GM12874 (cell line): ENCODE measurements around the gene PLEKHF1.

ENCODE experiments used
- TF ChIP-seq, protein P1 (sequence below): IDR thresholded peaks from 2 replicates; pipeline ENCODE4 v1.5.1; 2011; ENCODE audit warnings: low read depth, mild to moderate bottlenecking, control low read depth, low read length, moderate library complexity; ENCODE audit not compliant: insufficient read depth

PLEKHF1 gene

DNA sequence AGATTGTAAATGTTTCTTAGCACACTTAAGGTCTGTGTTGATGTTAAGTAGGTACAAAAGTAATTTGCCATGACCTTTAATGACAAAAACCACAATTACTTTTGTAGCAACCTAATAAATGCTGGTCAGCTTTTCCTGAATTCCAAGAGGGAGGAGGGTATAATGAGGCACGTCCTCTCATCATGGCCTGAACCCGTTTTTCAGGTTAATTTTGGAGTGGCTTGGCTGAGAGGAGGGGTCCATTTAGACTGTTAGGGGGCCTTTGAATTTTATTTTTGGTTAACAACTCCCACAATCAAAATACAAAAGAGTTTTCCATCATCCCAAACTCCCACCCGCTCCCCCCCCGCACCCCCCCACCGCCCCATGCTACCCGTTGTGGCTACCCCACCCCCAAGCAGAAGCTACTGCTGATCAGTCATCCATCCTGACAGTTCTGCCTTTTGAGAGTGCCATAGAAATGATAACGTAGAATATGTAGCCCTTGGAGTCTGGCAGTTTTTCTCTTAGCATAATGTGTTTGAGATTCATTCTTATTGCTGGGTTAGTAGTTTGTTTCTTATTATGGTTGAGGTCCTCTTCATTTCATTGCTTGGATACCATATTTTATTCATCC, 14.4 kb upstream of the PLEKHF1 start:
- TF ChIP-seq, protein P1, sequence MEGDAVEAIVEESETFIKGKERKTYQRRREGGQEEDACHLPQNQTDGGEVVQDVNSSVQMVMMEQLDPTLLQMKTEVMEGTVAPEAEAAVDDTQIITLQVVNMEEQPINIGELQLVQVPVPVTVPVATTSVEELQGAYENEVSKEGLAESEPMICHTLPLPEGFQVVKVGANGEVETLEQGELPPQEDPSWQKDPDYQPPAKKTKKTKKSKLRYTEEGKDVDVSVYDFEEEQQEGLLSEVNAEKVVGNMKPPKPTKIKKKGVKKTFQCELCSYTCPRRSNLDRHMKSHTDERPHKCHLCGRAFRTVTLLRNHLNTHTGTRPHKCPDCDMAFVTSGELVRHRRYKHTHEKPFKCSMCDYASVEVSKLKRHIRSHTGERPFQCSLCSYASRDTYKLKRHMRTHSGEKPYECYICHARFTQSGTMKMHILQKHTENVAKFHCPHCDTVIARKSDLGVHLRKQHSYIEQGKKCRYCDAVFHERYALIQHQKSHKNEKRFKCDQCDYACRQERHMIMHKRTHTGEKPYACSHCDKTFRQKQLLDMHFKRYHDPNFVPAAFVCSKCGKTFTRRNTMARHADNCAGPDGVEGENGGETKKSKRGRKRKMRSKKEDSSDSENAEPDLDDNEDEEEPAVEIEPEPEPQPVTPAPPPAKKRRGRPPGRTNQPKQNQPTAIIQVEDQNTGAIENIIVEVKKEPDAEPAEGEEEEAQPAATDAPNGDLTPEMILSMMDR, result no peak

DNA sequence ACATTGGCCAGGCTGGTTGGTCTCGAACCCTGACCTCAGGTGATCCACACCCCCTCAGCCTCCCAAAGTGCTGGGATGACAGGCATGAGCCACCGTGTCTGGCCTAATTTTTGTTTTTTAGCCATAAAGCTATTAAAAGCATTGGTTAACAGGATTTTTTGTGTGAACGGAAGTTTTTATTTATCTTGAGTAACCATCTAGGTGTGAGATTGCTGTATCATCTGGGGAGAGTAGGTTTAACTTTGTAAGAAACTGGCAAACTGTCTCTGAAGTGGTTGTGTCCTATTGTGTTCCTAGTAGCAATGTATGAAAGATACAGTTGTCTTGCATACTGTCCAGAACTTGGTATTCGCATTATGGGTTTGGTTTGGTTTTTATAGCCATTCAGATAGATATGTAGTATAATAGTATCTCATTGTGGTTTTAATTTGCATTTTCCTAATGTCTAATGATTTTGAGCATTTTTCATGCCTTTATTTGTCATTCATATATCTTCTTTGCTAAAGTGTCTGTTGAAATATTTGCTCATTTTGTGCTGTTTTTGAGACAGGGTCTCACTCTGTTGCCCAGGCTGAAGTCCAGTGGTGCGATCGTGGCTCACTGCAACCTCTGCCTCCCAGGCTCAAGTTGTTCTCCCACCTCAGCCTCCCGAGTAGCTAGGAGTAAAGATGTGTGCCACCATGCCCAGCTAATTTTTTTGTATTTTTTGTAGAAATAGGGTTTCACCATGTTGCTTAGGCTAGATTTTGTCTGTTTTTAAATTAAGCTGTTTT, 13.5 kb upstream of the PLEKHF1 start:
- TF ChIP-seq, protein P1, result no peak

DNA sequence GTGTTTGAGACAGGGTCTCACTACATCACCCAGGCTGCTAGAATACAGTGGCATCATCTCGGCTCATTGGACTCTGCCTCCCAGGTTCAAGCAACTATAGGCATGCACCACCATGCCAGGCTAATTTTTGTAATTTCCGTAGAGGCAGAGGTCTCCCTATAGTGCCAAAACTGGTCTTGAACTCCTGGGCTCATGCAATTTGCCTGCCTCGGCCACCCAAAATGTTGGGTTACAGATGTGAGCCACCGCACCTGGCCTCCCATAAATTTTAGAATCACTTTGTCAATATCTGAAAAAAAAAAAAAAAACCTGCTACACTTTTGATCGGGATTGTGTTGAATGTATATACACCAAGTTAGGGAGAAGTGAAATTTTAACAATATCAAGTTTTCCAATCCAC, 11.9 kb upstream of the PLEKHF1 start:
- TF ChIP-seq, protein P1, result no peak

DNA sequence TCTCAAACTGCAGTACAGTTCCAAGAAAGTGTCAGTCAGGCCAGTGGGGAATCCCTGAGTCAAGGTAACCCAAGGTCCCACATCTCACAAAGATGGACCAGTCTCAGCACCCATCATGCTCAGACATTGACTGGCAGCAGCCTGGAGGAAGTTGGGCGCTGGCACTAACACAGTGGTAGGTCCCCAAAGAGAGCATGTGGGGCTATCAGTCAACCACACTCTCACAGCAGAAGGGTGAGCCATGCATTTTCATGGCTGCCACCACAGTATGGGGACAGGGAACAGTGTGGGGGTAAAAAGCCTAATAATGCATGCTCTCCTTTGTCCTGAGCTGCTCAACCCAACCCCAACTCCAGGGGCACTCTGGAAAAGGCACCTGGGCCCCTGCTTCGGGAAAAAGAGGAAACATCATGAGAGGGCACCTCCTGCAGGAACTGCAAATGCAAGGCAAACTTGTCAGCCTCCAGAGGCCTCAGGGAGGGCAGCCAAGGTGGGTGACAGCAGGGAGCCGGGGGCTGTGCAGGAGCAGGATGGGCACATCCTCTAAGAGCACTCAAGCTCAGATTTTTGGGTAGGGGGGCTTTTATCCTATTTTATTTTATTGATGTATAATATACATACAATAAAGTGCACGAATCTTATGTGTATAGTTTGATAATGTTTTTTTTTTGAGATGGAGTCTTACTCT, 9.5 kb upstream of the PLEKHF1 start:
- TF ChIP-seq, protein P1, result no peak

DNA sequence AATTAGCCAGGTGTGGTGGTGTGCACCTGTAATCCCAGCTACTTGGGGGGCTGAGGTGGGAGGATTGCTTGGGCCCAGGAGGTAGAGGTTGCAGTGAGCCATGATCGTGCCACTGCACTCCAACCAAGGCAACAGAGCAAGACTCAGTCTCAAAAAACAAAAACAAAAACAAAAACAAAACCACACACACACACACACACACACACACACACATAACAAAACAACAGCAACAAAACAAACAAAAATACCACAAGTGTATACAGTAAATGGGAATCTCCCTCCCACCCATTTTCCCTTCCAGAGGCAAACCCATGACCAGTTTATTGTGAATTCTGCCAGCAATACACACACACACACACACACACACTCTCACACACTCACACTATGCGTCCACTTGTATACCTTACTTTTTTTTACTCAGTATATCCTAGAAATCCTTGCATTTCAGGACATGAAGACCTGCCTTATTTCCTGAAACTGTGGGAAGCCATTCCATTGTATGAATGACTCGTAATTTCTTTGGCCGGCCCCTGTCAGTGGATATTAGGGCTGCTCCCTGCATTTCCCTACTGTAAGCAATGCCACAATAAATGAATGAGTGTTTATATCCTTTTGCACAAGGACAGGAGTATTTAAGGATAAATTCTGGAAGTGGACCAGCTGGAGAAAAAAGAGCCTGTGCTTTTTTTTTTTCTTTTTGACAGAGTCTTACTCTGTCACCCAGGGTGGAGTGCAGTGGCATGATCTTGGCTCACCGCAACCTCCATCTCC, 6.9 kb upstream of the PLEKHF1 start:
- TF ChIP-seq, protein P1, result no peak

DNA sequence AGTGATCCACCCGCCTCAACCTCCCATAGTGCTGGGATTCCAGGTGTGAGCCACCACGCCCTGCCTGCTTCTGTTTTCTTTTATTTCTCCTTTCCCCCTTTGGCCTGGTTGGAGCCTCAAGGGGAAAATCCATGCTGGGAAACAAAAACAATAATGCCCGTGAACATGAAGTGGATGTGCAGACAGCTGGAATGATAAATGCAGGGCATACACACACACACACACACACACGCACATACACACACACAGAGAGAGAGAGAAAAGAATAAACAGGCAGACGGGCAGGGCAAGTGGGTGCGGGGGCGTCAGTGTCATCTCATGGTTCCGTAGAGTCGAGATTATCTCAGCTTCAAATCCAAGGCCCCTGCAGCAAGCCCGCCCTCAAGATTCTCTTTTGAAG, 4.4 kb upstream of the PLEKHF1 start:
- TF ChIP-seq, protein P1, result no peak

DNA sequence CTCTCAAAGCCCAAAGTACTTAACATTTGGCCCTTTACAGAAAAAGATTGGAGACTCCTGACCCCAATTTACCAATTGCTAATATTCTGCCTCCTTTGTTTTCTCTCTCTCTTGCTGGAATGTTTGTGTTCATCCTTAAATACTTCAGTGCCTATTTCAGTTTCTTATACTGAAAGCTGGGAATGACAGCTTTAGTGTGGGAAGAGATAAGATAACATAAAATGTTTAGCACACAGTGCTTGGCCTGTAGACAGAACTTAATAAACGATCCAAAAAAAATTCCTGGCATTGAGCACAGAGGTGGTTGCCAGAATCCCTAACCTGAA, 3.0 kb upstream of the PLEKHF1 start:
- TF ChIP-seq, protein P1, result no peak
